WTC11 (cell line): ENCODE measurements around the gene TRMO. TPM values are rescaled to one million over a fixed set of nuclear protein-coding genes. Genes with fewer than 3 reads are reported as not detected.

Experiments
- ATAC-seq: fragments of 200-7000 bp; cut with Tn5 transposase; 2 replicates; pipeline ENCODE4 v1.10.0; 2021; ENCODE audit warnings: mild to moderate bottlenecking, moderate library complexity
- CTCF ChIA-PET: fragments of 300-600 bp; sonication (Branson Sonifier 250); formaldehyde crosslinking; loops from one replicate; lab custom pipeline; 2021; ENCODE audit warnings: antibody characterized with exemption; lab: Charles Lee
- POLR2A ChIA-PET: fragments of 350-600 bp; sonication (Branson Sonifier 250); formaldehyde crosslinking; loops from one replicate; lab custom pipeline; 2021; ENCODE audit warnings: antibody characterized with exemption; lab: Charles Lee
- DNase-seq: peaks from one replicate; pipeline ENCODE4 v3.0.0; 2021; ENCODE audit warnings: low spot score
- H3K27ac Mint-ChIP-seq: 2 replicates; pipeline ENCODE4 v1.8.0; 2021; ENCODE audit warnings: mixed read lengths
- H3K27me3 Mint-ChIP-seq: 2 replicates; pipeline ENCODE4 v1.8.0; 2021; ENCODE audit warnings: low read depth, mild to moderate bottlenecking, moderate library complexity, mixed read lengths
- H3K36me3 Mint-ChIP-seq: 2 replicates; pipeline ENCODE4 v1.8.0; 2021; ENCODE audit warnings: mixed read lengths
- H3K4me1 Mint-ChIP-seq: 2 replicates; pipeline ENCODE4 v1.8.0; 2022; ENCODE audit warnings: mixed read lengths
- H3K4me3 Mint-ChIP-seq: 2 replicates; pipeline ENCODE4 v1.8.0; 2021; ENCODE audit warnings: mild to moderate bottlenecking, moderate library complexity, mixed read lengths
- H3K9me3 Mint-ChIP-seq: 2 replicates; pipeline ENCODE4 v1.8.0; 2021; ENCODE audit warnings: mixed read lengths
- EMX1 ChIP-seq: fragments of 250-450 bp; sonication (Bioruptor Pico); IDR thresholded peaks from 2 replicates; pipeline ENCODE4 v1.8.0; 2021; ENCODE audit warnings: mild to moderate bottlenecking
- ESRRA ChIP-seq: sonication (generic); formaldehyde crosslinking; IDR thresholded peaks from 2 replicates; pipeline ENCODE4 v1.8.1; 2022; ENCODE audit warnings: mild to moderate bottlenecking, missing genetic modification reagents, borderline replicate concordance
- ETV6 ChIP-seq: sonication (generic); formaldehyde crosslinking; IDR thresholded peaks from 2 replicates; pipeline ENCODE4 v1.8.1; 2022; ENCODE audit warnings: mild to moderate bottlenecking, missing genetic modification reagents
- HMGXB4 ChIP-seq: sonication (generic); formaldehyde crosslinking; IDR thresholded peaks from 2 replicates; pipeline ENCODE4 v1.8.1; 2023; ENCODE audit warnings: mild to moderate bottlenecking, moderate library complexity, missing genetic modification reagents
- KAT7 ChIP-seq: sonication (generic); formaldehyde crosslinking; IDR thresholded peaks from 2 replicates; pipeline ENCODE4 v1.8.1; 2023; ENCODE audit warnings: missing genetic modification reagents, mild to moderate bottlenecking, borderline replicate concordance
- MXD4 ChIP-seq: fragments of 250-450 bp; sonication (Bioruptor Pico); IDR thresholded peaks from 2 replicates; pipeline ENCODE4 v1.8.0; 2021; ENCODE audit warnings: mild to moderate bottlenecking, moderate library complexity, borderline replicate concordance
- SMAD3 ChIP-seq: sonication (generic); formaldehyde crosslinking; IDR thresholded peaks from 2 replicates; pipeline ENCODE4 v1.8.0; 2022; ENCODE audit warnings: missing genetic modification reagents, mild to moderate bottlenecking, borderline replicate concordance
- SP1 ChIP-seq: sonication (generic); formaldehyde crosslinking; conservative IDR thresholded peaks from 2 replicates; pipeline ENCODE4 v1.8.1; 2022; ENCODE audit warnings: missing genetic modification reagents
- TEAD1 ChIP-seq: sonication (generic); formaldehyde crosslinking; IDR thresholded peaks from 2 replicates; pipeline ENCODE4 v1.8.0; 2022; ENCODE audit warnings: mild to moderate bottlenecking, missing genetic modification reagents
- ZNF138 ChIP-seq: sonication (generic); formaldehyde crosslinking; conservative IDR thresholded peaks from 2 replicates; pipeline ENCODE4 v1.8.1; 2022; ENCODE audit warnings: mild to moderate bottlenecking, moderate library complexity, missing genetic modification reagents
- ZNF416 ChIP-seq: fragments of 250-450 bp; sonication (Bioruptor Pico); IDR thresholded peaks from 2 replicates; pipeline ENCODE4 v1.9.0; 2021; ENCODE audit warnings: mild to moderate bottlenecking, inconsistent platforms
- ZNF423 ChIP-seq: fragments of 250-450 bp; sonication (Bioruptor Pico); IDR thresholded peaks from 2 replicates; pipeline ENCODE4 v2.1.2; 2022; ENCODE audit warnings: mild to moderate bottlenecking, moderate library complexity
- total RNA-seq: library from RNA; stranded (reverse); gene quantifications from 3 replicates; pipeline ENCODE4 v1.2.3, GENCODE V29; 2021
- TF ChIP-seq, protein P1 (sequence below): fragments of 250-450 bp; sonication (Bioruptor Pico); IDR thresholded peaks from 2 replicates; pipeline ENCODE4 v1.9.0; 2021; ENCODE audit warnings: moderate library complexity, mild to moderate bottlenecking, inconsistent platforms, borderline replicate concordance
- TF ChIP-seq, protein P2 (sequence below): fragments of 250-450 bp; sonication (Bioruptor Pico); IDR thresholded peaks from 2 replicates; pipeline ENCODE4 v1.9.0; 2021; ENCODE audit warnings: mild to moderate bottlenecking, borderline replicate concordance
- TF ChIP-seq, protein P3 (sequence below): sonication (generic); formaldehyde crosslinking; conservative IDR thresholded peaks from 2 replicates; pipeline ENCODE4 v1.8.1; 2023; ENCODE audit warnings: mild to moderate bottlenecking, low read depth, missing genetic modification reagents, moderate library complexity

The TRMO gene
- total RNA-seq, 1 experiment from 2014 or later = 4.6 TPM

GRCh38 chr9:97940233-97940632 is 17.9 kb upstream of the TRMO start (continued):
- TF ChIP-seq ZNF416 (CRISPR knock-in tag) (no peak), EMX1 (CRISPR knock-in tag) (no peak), KAT7 (CRISPR knock-in tag) (no peak), TEAD1 (CRISPR knock-in tag) (no peak), ZNF423 (CRISPR knock-in tag) (no peak)

DNA sequence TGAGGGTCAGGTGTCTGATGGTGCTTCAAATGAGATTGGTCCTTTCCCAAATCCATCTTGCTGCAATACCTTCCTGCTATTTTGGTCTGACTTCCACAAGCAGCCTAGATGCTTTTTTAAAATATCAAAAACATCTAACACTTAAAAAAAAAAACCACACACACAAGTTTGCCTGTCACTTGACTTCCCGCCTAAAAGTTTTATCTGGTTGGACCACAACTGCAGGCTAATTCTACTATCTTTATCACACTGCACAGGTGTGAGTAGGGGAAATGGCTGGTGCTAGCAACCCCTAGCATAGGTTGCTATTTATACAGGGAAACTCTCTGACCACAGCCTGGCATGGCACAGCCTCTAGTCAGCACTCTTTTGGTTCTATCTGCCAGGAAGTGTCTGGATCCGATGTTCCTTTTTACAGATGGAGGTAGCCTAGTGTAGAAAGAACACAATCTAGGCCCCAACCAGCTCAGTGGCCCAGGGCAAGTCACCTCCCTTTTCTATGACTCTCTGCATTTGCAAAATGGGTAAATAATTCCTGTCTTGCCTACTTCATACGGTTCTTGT is 15.9 kb upstream of the TRMO start, which contains the start of gene HEMGN:
HEMGN (minus strand) TSS at position 92 of the 564 bp plus-strand sequence; CDS start at position 56, 36 bp downstream.
- Mint-ChIP-seq H3K27me3 (peaks cover 76% of the 10 kb centered on the region), H3K9me3 (no peaks in the 10 kb centered on the region), H3K4me3 (no peak within 1 kb of the TSS), H3K27ac (no peak within 1 kb of the TSS), H3K36me3 (no peaks in the 10 kb centered on the region), H3K4me1 (peaks cover 8% of the 10 kb centered on the region)
- no peak for TF ChIP-seq HMGXB4 (CRISPR knock-in tag)
- TF ChIP-seq ZNF138 = no peak
- TF ChIP-seq SMAD3 (CRISPR knock-in tag) = no peak
- TF ChIP-seq ESRRA = no peak
- TF ChIP-seq SP1 (CRISPR knock-in tag) = no peak
- no peak for TF ChIP-seq ETV6 (CRISPR knock-in tag)
- TF ChIP-seq, protein P1, sequence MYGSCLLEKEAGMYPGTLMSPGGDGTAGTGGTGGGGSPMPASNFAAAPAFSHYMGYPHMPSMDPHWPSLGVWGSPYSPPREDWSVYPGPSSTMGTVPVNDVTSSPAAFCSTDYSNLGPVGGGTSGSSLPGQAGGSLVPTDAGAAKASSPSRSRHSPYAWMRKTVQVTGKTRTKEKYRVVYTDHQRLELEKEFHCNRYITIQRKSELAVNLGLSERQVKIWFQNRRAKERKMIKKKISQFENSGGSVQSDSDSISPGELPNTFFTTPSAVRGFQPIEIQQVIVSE (CRISPR knock-in tag) = no peak
- TF ChIP-seq, protein P2, sequence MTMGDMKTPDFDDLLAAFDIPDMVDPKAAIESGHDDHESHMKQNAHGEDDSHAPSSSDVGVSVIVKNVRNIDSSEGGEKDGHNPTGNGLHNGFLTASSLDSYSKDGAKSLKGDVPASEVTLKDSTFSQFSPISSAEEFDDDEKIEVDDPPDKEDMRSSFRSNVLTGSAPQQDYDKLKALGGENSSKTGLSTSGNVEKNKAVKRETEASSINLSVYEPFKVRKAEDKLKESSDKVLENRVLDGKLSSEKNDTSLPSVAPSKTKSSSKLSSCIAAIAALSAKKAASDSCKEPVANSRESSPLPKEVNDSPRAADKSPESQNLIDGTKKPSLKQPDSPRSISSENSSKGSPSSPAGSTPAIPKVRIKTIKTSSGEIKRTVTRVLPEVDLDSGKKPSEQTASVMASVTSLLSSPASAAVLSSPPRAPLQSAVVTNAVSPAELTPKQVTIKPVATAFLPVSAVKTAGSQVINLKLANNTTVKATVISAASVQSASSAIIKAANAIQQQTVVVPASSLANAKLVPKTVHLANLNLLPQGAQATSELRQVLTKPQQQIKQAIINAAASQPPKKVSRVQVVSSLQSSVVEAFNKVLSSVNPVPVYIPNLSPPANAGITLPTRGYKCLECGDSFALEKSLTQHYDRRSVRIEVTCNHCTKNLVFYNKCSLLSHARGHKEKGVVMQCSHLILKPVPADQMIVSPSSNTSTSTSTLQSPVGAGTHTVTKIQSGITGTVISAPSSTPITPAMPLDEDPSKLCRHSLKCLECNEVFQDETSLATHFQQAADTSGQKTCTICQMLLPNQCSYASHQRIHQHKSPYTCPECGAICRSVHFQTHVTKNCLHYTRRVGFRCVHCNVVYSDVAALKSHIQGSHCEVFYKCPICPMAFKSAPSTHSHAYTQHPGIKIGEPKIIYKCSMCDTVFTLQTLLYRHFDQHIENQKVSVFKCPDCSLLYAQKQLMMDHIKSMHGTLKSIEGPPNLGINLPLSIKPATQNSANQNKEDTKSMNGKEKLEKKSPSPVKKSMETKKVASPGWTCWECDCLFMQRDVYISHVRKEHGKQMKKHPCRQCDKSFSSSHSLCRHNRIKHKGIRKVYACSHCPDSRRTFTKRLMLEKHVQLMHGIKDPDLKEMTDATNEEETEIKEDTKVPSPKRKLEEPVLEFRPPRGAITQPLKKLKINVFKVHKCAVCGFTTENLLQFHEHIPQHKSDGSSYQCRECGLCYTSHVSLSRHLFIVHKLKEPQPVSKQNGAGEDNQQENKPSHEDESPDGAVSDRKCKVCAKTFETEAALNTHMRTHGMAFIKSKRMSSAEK (CRISPR knock-in tag) = no peak
- no peak for TF ChIP-seq MXD4
- TF ChIP-seq, protein P3, sequence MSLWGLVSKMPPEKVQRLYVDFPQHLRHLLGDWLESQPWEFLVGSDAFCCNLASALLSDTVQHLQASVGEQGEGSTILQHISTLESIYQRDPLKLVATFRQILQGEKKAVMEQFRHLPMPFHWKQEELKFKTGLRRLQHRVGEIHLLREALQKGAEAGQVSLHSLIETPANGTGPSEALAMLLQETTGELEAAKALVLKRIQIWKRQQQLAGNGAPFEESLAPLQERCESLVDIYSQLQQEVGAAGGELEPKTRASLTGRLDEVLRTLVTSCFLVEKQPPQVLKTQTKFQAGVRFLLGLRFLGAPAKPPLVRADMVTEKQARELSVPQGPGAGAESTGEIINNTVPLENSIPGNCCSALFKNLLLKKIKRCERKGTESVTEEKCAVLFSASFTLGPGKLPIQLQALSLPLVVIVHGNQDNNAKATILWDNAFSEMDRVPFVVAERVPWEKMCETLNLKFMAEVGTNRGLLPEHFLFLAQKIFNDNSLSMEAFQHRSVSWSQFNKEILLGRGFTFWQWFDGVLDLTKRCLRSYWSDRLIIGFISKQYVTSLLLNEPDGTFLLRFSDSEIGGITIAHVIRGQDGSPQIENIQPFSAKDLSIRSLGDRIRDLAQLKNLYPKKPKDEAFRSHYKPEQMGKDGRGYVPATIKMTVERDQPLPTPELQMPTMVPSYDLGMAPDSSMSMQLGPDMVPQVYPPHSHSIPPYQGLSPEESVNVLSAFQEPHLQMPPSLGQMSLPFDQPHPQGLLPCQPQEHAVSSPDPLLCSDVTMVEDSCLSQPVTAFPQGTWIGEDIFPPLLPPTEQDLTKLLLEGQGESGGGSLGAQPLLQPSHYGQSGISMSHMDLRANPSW (CRISPR knock-in tag) = no peak
- no peak for ATAC-seq
- ChIA-PET CTCF (no interaction called here), POLR2A (no interaction called here)
- DNase-seq = no peak
